HepG2 (cell line): ENCODE measurements around the gene KRTAP12-3. TPM values are rescaled to one million over a fixed set of nuclear protein-coding genes. Genes with fewer than 3 reads are reported as not detected.

Source experiments
- ATAC-seq: fragments of 200-7000 bp; cut with Tn5 transposase; 3 replicates; pipeline ENCODE4 v1.9.1; 2020; ENCODE audit warnings: mild to moderate bottlenecking, moderate library complexity
- BruUV-seq: library from RNA; stranded (reverse); fragments of 400-500 nt; replicated peaks from 2 replicates; lab custom pipeline; 2021; lab: Mats Ljungman, UMichigan
- CTCF ChIA-PET: fragments of 300-600 bp; formaldehyde crosslinking; extraction: SDS; loops from one replicate; lab custom pipeline; 2021; ENCODE audit warnings: low total read pairs, inconsistent platforms, low intra/inter-chr PET ratio; lab: Yijun Ruan, JAX
- POLR2A ChIA-PET: fragments of 350-600 bp; sonication (Branson Sonifier 250); formaldehyde crosslinking; loops from one replicate; lab custom pipeline; 2020; ENCODE audit warnings: antibody characterized with exemption, inconsistent platforms; lab: Yijun Ruan, JAX
- DNase-seq: peaks from one replicate; pipeline ENCODE4 v3.0.0-alpha.2; 2015; ENCODE audit warnings: low spot score
- FAIRE-seq: peaks from 3 replicates; lab custom pipeline; 2011; peaks lifted over from hg19 to GRCh38; lab: Jason Lieb, UNC
- H2AFZ ChIP-seq: one replicate; pipeline ENCODE4 v1.6.1; 2011; ENCODE audit warnings: low read length, inconsistent platforms
- H3K27ac ChIP-seq: fragments of 300-600 bp; 3 replicates; pipeline ENCODE4 v1.8.0; 2011; ENCODE audit warnings: mixed run types, mild to moderate bottlenecking, mixed read lengths, low read length, inconsistent platforms; ENCODE audit not compliant: insufficient read depth; ENCODE audit errors: extremely low read length
- H3K27me3 ChIP-seq, 2 experiments: fragments of 200-600 bp in 1 of 2; 2 replicates in 1 of 2; 3 replicates in 1 of 2; pipeline versions ENCODE4 v1.6.0 to v1.8.0; 2011; ENCODE audit warnings: low read length in 2 of 2, mild to moderate bottlenecking in 2 of 2, moderate library complexity in 2 of 2, inconsistent platforms in 1 of 2; ENCODE audit not compliant: insufficient read depth in 2 of 2, control insufficient read depth in 1 of 2
- H3K36me3 ChIP-seq, 2 experiments: fragments of 200-600 bp in 1 of 2; replicated peaks in 1 of 2; 2 replicates in 1 of 2; 3 replicates in 1 of 2; pipeline versions ENCODE4 v1.5.1 to v1.8.0; 2011; ENCODE audit warnings: low read length in 2 of 2, inconsistent platforms in 1 of 2; ENCODE audit not compliant: insufficient read depth in 2 of 2, control insufficient read depth in 1 of 2
- H3K4me1 ChIP-seq: 2 replicates; pipeline ENCODE4 v1.5.1; 2012; ENCODE audit warnings: low read length, inconsistent platforms; ENCODE audit not compliant: insufficient read depth
- H3K4me2 ChIP-seq: 2 replicates; pipeline ENCODE4 v1.6.0; 2011; ENCODE audit warnings: low read depth, low read length, inconsistent platforms
- H3K4me3 ChIP-seq, 3 experiments: fragments of 200-600 bp in 1 of 3; sonication (generic), shearing (Covaris generic) in 1 of 3; replicated peaks in 1 of 3; 2 replicates each; pipeline ENCODE4 v1.5.1; 2011 to 2016; ENCODE audit warnings: low read length in 3 of 3, inconsistent platforms in 2 of 3, low read depth in 2 of 3, mild to moderate bottlenecking in 2 of 3, control low read depth in 1 of 3, mixed read lengths in 1 of 3; ENCODE audit not compliant: insufficient read depth in 1 of 3
- H3K79me2 ChIP-seq: one replicate; pipeline ENCODE4 v1.6.1; 2011; ENCODE audit warnings: low read length, inconsistent platforms; ENCODE audit not compliant: insufficient read depth
- H3K9ac ChIP-seq: 2 replicates; pipeline ENCODE4 v1.6.0; 2011; ENCODE audit warnings: mild to moderate bottlenecking, low read depth, low read length, inconsistent platforms; ENCODE audit not compliant: insufficient read depth
- H3K9me3 ChIP-seq: 2 replicates; pipeline ENCODE4 v1.5.1; 2012; ENCODE audit warnings: mild to moderate bottlenecking, low read length
- H4K20me1 ChIP-seq: 2 replicates; pipeline ENCODE4 v1.6.0; 2011; ENCODE audit warnings: inconsistent platforms, mild to moderate bottlenecking, low read length, moderate library complexity; ENCODE audit not compliant: insufficient read depth
- FOSL2 ChIP-seq: sonication (generic); formaldehyde crosslinking; IDR thresholded peaks from 2 replicates; pipeline ENCODE4 v1.4.0; 2020; ENCODE audit warnings: missing genetic modification reagents
- FOXC1 ChIP-seq: sonication (generic); formaldehyde crosslinking; IDR thresholded peaks from 2 replicates; pipeline ENCODE4 v1.8.0; 2022; ENCODE audit warnings: mild to moderate bottlenecking, missing genetic modification reagents, borderline replicate concordance
- MZF1 ChIP-seq: sonication (generic); formaldehyde crosslinking; IDR thresholded peaks from 2 replicates; pipeline ENCODE4 v1.8.1; 2023; ENCODE audit warnings: mild to moderate bottlenecking, missing genetic modification reagents, borderline replicate concordance
- RARA ChIP-seq: IDR thresholded peaks from 2 replicates; pipeline ENCODE4 v1.6.1; 2016; ENCODE audit warnings: missing genetic modification reagents, missing compliant biosample characterization
- SALL2 ChIP-seq: sonication (generic); formaldehyde crosslinking; IDR thresholded peaks from 2 replicates; pipeline ENCODE4 v1.8.1; 2023; ENCODE audit warnings: mild to moderate bottlenecking, missing genetic modification reagents, inconsistent platforms
- TBX3 ChIP-seq: fragments of 450-650 bp; IDR thresholded peaks from 2 replicates; pipeline ENCODE4 v1.6.1; 2017; ENCODE audit warnings: antibody characterized with exemption, mild to moderate bottlenecking, inconsistent platforms, borderline replicate concordance
- ZNF280D ChIP-seq: sonication (generic); formaldehyde crosslinking; IDR thresholded peaks from 2 replicates; pipeline ENCODE4 v1.5.1; 2020; ENCODE audit warnings: mild to moderate bottlenecking, missing genetic modification reagents
- ZNF501 ChIP-seq: sonication (generic); formaldehyde crosslinking; IDR thresholded peaks from 2 replicates; pipeline ENCODE4 v1.5.1; 2020; ENCODE audit warnings: mild to moderate bottlenecking, moderate library complexity, missing genetic modification reagents
- ZNF770 ChIP-seq: sonication (generic); formaldehyde crosslinking; IDR thresholded peaks from 2 replicates; pipeline ENCODE4 v1.5.0; 2020; ENCODE audit warnings: mild to moderate bottlenecking, missing genetic modification reagents
- ZSCAN25 ChIP-seq: sonication (generic); formaldehyde crosslinking; IDR thresholded peaks from 2 replicates; pipeline ENCODE4 v1.8.0; 2022; ENCODE audit warnings: mild to moderate bottlenecking, missing genetic modification reagents
- WGBS: methylation state at CpG from one replicate; pipeline ENCODE4 v1.1.6; 2017; ENCODE audit warnings: low lambda C conversion rate; 5-methylcytosine and 5-hydroxymethylcytosine counted together
- in situ Hi-C: cut with HindIII; loops from 2 replicates; pipeline ENCODE4 v1.10.0; 2017; ENCODE audit warnings: low pct_unique_long_range_greater_than_20kb; ENCODE audit not compliant: extremely low pct_ligation_motif_present
- intact Hi-C: fragments of 100-400 bp; cut with micrococcal nuclease; formaldehyde crosslinking; loops from one replicate; pipeline ENCODE4 v1.10.0; 2022; ENCODE audit not compliant: unreplicated experiment
- polyA plus RNA-seq, 8 experiments: library from polyadenylated mRNA; depleted of rRNA in 3 of 8; stranded (reverse) in 7 of 8; unstranded in 1 of 8; fragments of >200 nt; fragmentation: Illumina TruSeq in 4 of 8; extraction: Trizol in 4 of 8; gene quantifications; 2 replicates each; pipeline versions ENCODE4 v1.2.1 to v1.2.3, GENCODE V29; 2011 to 2016; ENCODE audit warnings: low read depth in 4 of 8, missing spikeins in 1 of 8, mixed read lengths in 1 of 8; ENCODE audit not compliant: insufficient read depth in 1 of 8
- total RNA-seq, 5 experiments: library from RNA; depleted of rRNA; stranded (reverse); fragments of >200 nt; fragmentation: Illumina TruSeq; extraction: Trizol; gene quantifications; 2 replicates each; pipeline ENCODE4 v1.2.3, GENCODE V29; 2016; ENCODE audit warnings: low read depth in 1 of 5
- TF ChIP-seq, protein P1 (sequence below): sonication (generic); formaldehyde crosslinking; IDR thresholded peaks from 2 replicates; pipeline ENCODE4 v1.4.0; 2020; ENCODE audit warnings: missing genetic modification reagents
- TF ChIP-seq, protein P2 (sequence below): sonication (generic); formaldehyde crosslinking; IDR thresholded peaks from 2 replicates; pipeline ENCODE4 v1.4.0; 2020; ENCODE audit warnings: missing genetic modification reagents
- TF ChIP-seq, protein P3 (sequence below): sonication (generic); formaldehyde crosslinking; IDR thresholded peaks from 2 replicates; pipeline ENCODE4 v1.4.0; 2020; ENCODE audit warnings: missing genetic modification reagents, borderline replicate concordance

KRTAP12-3 gene
- total and polyA plus RNA-seq, 2 of the 13 experiments (the other 11 are each of a cell fraction or from before 2014, with no cell fraction given): not detected

DNA sequence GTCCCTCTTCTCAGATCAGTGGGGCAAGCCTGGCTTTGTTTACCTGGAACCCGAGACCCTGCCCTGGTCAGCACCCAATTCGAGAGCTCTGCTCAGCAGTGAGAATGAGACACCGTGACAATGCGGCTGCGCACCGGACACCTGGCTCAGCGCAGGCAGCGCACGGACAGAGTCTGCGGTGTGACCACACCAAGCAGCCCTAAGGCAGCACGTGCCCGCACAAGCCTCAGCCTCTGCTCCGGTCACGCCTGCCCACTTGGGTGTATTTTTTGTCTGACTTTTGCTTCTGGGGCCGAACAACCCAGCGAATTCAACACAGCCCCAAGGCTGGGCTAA is 41.2 kb upstream of the KRTAP12-3 start:
- Histone ChIP-seq H3K9ac (no peak overlapping the region), H3K79me2 (no peaks in the 10 kb centered on the region), H3K4me2 (no peak overlapping the region), H3K4me1 (no peaks in the 10 kb centered on the region), H2AFZ (no peak overlapping the region), H3K9me3 (peaks cover 6% of the 10 kb centered on the region; the same call in 1 of the 2 replicates), H3K4me3 (no peak overlapping the region), H4K20me1 (no peaks in the 10 kb centered on the region), H3K36me3 (no peaks in the 10 kb centered on the region), H3K27ac (no peak overlapping the region), H3K27me3 (peaks cover 1 to 28% of the 10 kb centered on the region in 2 experiments; a peak in 3 of 5 replicates)
- ATAC-seq (no peak), FAIRE-seq (no peak), DNase-seq (no peak)
- ChIA-PET POLR2A (no interaction called here), CTCF (no interaction called here)
- no TSS peak for BruUV-seq
- 25% methylated on average over 3 of the region's 16 CpGs for WGBS
- intact Hi-C loops (no loop called here), in situ Hi-C loops (no loop called here)
- TF ChIP-seq MZF1 (CRISPR knock-in tag) (no peak), ZNF770 (CRISPR knock-in tag) (no peak), ZNF280D (CRISPR knock-in tag) (no peak), TBX3 (no peak), FOSL2 (CRISPR knock-in tag) (no peak), ZSCAN25 (CRISPR knock-in tag) (no peak), RARA (CRISPR knock-in tag) (no peak), FOXC1 (CRISPR knock-in tag) (no peak), ZNF501 (CRISPR knock-in tag) (no peak), SALL2 (no peak)
- TF ChIP-seq, protein P1, sequence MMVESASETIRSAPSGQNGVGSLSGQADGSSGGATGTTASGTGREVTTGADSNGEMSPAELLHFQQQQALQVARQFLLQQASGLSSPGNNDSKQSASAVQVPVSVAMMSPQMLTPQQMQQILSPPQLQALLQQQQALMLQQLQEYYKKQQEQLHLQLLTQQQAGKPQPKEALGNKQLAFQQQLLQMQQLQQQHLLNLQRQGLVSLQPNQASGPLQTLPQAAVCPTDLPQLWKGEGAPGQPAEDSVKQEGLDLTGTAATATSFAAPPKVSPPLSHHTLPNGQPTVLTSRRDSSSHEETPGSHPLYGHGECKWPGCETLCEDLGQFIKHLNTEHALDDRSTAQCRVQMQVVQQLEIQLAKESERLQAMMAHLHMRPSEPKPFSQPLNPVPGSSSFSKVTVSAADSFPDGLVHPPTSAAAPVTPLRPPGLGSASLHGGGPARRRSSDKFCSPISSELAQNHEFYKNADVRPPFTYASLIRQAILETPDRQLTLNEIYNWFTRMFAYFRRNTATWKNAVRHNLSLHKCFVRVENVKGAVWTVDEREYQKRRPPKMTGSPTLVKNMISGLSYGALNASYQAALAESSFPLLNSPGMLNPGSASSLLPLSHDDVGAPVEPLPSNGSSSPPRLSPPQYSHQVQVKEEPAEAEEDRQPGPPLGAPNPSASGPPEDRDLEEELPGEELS (CRISPR knock-in tag): no peak
- TF ChIP-seq, protein P2, sequence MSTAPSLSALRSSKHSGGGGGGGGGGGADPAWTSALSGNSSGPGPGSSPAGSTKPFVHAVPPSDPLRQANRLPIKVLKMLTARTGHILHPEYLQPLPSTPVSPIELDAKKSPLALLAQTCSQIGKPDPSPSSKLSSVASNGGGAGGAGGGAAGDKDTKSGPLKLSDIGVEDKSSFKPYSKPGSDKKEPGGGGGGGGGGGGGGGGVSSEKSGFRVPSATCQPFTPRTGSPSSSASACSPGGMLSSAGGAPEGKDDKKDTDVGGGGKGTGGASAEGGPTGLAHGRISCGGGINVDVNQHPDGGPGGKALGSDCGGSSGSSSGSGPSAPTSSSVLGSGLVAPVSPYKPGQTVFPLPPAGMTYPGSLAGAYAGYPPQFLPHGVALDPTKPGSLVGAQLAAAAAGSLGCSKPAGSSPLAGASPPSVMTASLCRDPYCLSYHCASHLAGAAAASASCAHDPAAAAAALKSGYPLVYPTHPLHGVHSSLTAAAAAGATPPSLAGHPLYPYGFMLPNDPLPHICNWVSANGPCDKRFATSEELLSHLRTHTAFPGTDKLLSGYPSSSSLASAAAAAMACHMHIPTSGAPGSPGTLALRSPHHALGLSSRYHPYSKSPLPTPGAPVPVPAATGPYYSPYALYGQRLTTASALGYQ (CRISPR knock-in tag): no peak
- TF ChIP-seq, protein P3, sequence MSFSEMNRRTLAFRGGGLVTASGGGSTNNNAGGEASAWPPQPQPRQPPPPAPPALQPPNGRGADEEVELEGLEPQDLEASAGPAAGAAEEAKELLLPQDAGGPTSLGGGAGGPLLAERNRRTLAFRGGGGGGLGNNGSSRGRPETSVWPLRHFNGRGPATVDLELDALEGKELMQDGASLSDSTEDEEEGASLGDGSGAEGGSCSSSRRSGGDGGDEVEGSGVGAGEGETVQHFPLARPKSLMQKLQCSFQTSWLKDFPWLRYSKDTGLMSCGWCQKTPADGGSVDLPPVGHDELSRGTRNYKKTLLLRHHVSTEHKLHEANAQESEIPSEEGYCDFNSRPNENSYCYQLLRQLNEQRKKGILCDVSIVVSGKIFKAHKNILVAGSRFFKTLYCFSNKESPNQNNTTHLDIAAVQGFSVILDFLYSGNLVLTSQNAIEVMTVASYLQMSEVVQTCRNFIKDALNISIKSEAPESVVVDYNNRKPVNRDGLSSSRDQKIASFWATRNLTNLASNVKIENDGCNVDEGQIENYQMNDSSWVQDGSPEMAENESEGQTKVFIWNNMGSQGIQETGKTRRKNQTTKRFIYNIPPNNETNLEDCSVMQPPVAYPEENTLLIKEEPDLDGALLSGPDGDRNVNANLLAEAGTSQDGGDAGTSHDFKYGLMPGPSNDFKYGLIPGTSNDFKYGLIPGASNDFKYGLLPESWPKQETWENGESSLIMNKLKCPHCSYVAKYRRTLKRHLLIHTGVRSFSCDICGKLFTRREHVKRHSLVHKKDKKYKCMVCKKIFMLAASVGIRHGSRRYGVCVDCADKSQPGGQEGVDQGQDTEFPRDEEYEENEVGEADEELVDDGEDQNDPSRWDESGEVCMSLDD (CRISPR knock-in tag): no peak
